IgD-negative memory B cell (primary cell): ENCODE data around the gene NMRK2. TPM values are rescaled to one million over a fixed set of nuclear protein-coding genes. Genes with fewer than 3 reads are reported as not detected.
"Not testable (repeated sequence)": the region's sequence is repeated elsewhere in the genome, so short reads cannot be mapped to it uniquely, and the experiment has no call there.

Source experiments
- H3K27ac Mint-ChIP-seq, 3 donors: one replicate each; pipeline ENCODE4 v1.8.0; 2020 to 2022; ENCODE audit warnings: mild to moderate bottlenecking in 3 of 3, mixed read lengths in 3 of 3, moderate library complexity in 1 of 3
- H3K27me3 Mint-ChIP-seq: one replicate; pipeline ENCODE4 v1.8.0; 2021; ENCODE audit warnings: mixed read lengths
- H3K36me3 Mint-ChIP-seq: one replicate; pipeline ENCODE4 v1.8.0; 2020; ENCODE audit warnings: mild to moderate bottlenecking, mixed read lengths
- H3K4me1 Mint-ChIP-seq, 3 donors: one replicate each; pipeline ENCODE4 v1.8.0; 2020 to 2022; ENCODE audit warnings: mixed read lengths in 3 of 3, mild to moderate bottlenecking in 1 of 3
- H3K4me3 Mint-ChIP-seq, 4 donors: one replicate each; pipeline ENCODE4 v1.8.0; 2020 to 2022; ENCODE audit warnings: mild to moderate bottlenecking in 4 of 4, mixed read lengths in 4 of 4, moderate library complexity in 3 of 4
- H3K9me3 Mint-ChIP-seq, 3 donors: one replicate each; pipeline ENCODE4 v1.8.0; 2020 to 2021; ENCODE audit warnings: mixed read lengths in 3 of 3, mild to moderate bottlenecking in 1 of 3
- polyA plus RNA-seq: library from polyadenylated mRNA; unstranded; fragments of 300-500 nt; fragmentation: Illumina TruSeq; gene quantifications from one replicate; pipeline ENCODE4 v1.2.3, GENCODE V29; 2021

Gene NMRK2
- polyA plus RNA-seq, 1 donor from 2014 or later, result not detected

DNA sequence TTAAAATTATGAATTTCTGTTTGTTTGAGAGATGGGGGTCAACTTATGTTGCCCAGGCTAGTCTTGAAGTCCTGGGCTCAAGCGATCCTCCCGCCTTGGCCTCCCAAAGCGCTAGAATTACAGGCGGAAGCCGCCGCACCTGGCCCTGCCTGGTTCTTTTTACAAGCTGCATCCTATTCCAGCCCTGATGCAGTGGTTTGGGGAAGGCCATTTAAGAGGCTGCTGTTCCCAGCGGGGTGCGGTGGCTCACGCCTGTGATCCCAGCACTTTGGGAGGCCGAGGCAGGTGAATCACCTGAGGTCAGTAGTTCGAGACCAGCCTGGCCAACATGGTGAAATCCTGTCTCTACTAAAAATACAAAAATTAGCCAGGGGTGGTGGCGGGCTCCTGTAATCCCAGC is 35.1 kb downstream of the NMRK2 start:
- Mint-ChIP-seq H3K4me1 (peaks cover 9 to 17% (median 15%) of the 10 kb centered on the region in 3 donors), H3K27ac (peak overlapping the region in 1 of 3 donors; percentile 76), H3K4me3 (peak overlapping the region in 1 of 4 donors; percentile 68)
- H3K9me3 Mint-ChIP-seq, H3K27me3 Mint-ChIP-seq, H3K36me3 Mint-ChIP-seq: not testable (repeated sequence)

DNA sequence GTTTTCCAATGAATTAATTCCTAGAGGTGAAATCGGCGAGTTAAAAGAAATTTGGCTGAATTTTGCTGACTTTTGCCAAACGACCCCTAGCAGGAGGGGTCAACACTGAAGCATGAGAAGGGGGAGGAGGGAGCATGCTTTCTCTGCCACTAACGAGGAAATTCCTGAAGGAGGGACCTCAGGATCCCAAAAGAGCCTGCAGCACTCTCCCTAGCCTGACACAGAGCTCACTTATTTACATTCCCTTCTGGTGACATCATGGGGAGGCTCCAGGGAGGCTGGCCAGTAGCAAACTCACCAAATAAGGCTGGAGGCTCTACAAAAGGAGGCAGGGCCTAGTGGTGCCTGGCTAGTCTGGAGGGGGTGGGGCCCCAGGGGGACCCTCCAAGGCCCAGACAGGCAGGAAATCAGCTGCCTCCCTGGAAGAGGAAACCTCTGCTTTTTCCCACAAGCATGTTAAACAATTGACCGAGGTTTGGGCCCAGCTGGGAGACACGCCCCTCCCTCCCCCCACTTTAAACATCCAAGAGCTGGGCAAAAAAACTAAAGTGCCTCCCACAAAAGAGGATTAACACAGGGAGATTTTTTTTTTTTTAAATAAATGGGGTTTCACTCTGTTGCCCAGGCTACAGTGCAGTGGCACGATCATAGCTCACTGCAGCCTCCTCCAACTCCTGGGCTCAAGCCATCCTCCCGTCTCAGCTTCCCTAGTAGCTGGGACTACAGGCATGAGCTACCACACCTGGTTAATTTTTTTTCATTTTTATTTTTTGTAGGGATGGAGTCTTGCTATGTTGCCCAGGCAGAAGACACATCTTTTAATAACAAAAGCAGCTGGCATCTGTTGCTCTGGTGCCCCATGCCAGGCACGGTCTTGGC is 35.9 kb downstream of the NMRK2 start:
- H3K27me3 Mint-ChIP-seq, result no peaks in the 10 kb centered on the region
- H3K27ac Mint-ChIP-seq, result peak overlapping the region in 2 of 3 donors; percentile 21 to 95
- no peaks in the 10 kb centered on the region for H3K9me3 Mint-ChIP-seq
- H3K36me3 Mint-ChIP-seq, result no peaks in the 10 kb centered on the region
- peak overlapping the region in 3 of 4 donors; percentile 20 to 68 (median 38) for H3K4me3 Mint-ChIP-seq
- peaks cover 9 to 17% (median 15%) of the 10 kb centered on the region in 3 donors for H3K4me1 Mint-ChIP-seq

- peak overlapping the region; percentile 82 to 98 (median 96) for H3K4me3 Mint-ChIP-seq
- H3K4me1 Mint-ChIP-seq, result peaks cover 9 to 17% (median 15%) of the 10 kb centered on the region in 3 donors
- H3K36me3 Mint-ChIP-seq, result no peaks in the 10 kb centered on the region
- peak overlapping the region in 2 of 3 donors; percentile 24 to 95 for H3K27ac Mint-ChIP-seq
- no peaks in the 10 kb centered on the region for H3K9me3 Mint-ChIP-seq
- no peaks in the 10 kb centered on the region for H3K27me3 Mint-ChIP-seq
Observed at GRCh38 chr19:3969435-3970312, 36.8 kb downstream of the NMRK2 start.

- H3K4me3 Mint-ChIP-seq, result peak overlapping the region; percentile 82 to 98 (median 96)
- peak overlapping the region in 2 of 3 donors; percentile 24 to 95 for H3K27ac Mint-ChIP-seq
- no peaks in the 10 kb centered on the region for H3K27me3 Mint-ChIP-seq
- peaks cover 9 to 17% (median 15%) of the 10 kb centered on the region in 3 donors for H3K4me1 Mint-ChIP-seq
- no peaks in the 10 kb centered on the region for H3K36me3 Mint-ChIP-seq
- H3K9me3 Mint-ChIP-seq, result no peaks in the 10 kb centered on the region
Observed at GRCh38 chr19:3970313-3970807, 37.5 kb downstream of the NMRK2 start.

GRCh38 chr19:3970808-3971598 is 38.1 kb downstream of the NMRK2 start, which contains the start of gene DAPK3:
TSS of gene DAPK3 (minus strand) at chr19:3971099. CDS start at chr19:3969735, 1,364 bp downstream.
- Mint-ChIP-seq H3K9me3 (no peaks in the 10 kb centered on the region), H3K27ac (peak within 1 kb of the TSS; percentile 86 to 95 (median 87)), H3K36me3 (peaks cover 1% of the 10 kb centered on the region), H3K27me3 (no peaks in the 10 kb centered on the region), H3K4me3 (peak within 1 kb of the TSS; percentile 82 to 98 (median 96)), H3K4me1 (peaks cover 9 to 17% (median 15%) of the 10 kb centered on the region in 3 donors)

DNA sequence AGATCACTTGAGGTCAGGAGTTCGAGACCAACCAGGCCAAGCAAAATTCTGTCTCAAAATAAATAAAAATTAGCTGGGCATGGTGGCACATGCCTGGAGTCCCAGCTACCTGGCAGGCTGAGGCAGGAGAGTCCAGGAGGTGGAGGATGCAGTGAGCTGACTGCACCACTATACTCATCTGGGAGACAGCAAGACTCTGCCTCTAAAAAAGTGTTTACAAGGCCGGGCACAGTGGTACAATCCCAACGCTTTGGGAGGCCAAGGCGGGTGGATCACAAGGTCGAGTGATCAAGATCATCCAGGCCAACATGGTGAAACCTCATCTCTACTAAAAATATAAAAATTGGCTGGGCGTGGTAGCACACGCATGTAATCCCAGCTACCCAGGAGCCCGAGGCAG is 42.3 kb downstream of the NMRK2 start:
- H3K4me3 Mint-ChIP-seq, result peak overlapping the region in 1 of 4 donors; percentile 69

DNA sequence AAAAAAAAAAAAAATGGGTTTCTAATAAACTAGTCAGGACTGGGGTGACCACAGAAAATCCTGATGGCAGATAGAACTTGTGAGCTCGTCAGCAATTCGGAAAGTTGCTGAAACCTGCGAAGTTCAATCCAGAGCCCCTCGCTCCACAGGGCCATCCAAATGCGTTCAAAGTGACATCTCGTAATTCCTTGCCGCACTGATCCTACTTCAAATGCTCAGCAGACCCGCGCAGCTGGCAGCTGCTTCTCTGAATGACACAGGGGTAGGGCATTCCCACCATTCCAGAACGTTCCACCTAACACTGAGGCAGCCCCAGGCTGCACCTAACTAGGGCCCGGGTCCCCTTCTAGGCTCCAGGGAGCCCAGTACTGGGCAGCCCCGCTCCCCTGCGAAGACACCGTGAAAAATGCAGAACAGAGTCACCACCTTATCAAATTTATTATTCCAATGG is 42.8 kb downstream of the NMRK2 start:
- Mint-ChIP-seq H3K36me3 (peaks cover 7% of the 10 kb centered on the region), H3K9me3 (no peaks in the 10 kb centered on the region), H3K27me3 (no peaks in the 10 kb centered on the region), H3K4me1 (peaks cover 2 to 7% (median 6%) of the 10 kb centered on the region in 3 donors), H3K27ac (peak overlapping the region; percentile 10 to 85 (median 43)), H3K4me3 (peak overlapping the region in 1 of 4 donors; percentile 69)

More for the DNA sequence above, 42.3 kb downstream of the NMRK2 start:
- Mint-ChIP-seq H3K27me3 (no peaks in the 10 kb centered on the region), H3K36me3 (peaks cover 7% of the 10 kb centered on the region), H3K9me3 (no peaks in the 10 kb centered on the region), H3K27ac (peak overlapping the region; percentile 31 to 85 (median 43)), H3K4me1 (peaks cover 6 to 10% (median 6%) of the 10 kb centered on the region in 3 donors)

DNA sequence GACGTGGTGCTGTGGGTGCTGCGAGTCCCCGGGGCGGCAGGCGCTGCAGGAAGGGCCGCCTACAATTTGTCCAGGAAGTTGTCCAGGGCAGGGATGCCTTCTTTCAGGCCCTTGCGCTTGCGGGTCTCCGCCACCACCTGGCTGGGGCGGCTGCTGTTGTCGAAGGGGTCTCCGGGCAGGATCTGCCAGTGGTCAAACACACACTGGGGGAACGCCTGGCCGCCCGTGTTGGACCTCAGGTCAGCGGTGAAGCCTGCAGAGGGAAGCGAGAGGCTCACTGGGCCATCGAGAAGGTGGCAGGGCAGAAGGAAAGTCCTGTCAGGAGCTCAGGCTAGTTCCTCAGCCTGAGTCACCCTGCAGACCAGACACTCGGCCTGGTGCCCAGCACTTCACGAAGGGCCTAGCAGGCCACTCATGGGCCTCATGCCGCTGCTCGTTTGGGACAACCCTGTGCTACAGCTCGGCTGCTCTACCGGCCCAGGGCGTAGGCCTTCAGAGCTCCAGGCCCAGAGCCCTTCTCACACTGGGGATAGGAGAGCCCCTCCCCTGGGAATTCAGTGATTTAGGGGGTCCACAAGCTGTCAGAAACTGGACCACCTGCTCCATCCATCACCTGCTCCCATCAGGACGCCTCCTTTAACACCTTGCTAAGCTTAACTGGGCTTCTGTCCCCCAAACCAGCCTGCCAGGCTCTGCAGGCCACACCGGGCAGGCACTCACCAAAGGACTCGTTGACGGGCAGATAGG is 43.8 kb downstream of the NMRK2 start:
- Mint-ChIP-seq H3K4me3 (peak overlapping the region in 1 of 4 donors; percentile 69), H3K9me3 (no peaks in the 10 kb centered on the region), H3K27ac (peak overlapping the region; percentile 53 to 85 (median 59)), H3K4me1 (peaks cover under 1 to 3% (median 1%) of the 10 kb centered on the region in 3 donors), H3K27me3 (no peaks in the 10 kb centered on the region), H3K36me3 (peaks cover 7% of the 10 kb centered on the region)

DNA sequence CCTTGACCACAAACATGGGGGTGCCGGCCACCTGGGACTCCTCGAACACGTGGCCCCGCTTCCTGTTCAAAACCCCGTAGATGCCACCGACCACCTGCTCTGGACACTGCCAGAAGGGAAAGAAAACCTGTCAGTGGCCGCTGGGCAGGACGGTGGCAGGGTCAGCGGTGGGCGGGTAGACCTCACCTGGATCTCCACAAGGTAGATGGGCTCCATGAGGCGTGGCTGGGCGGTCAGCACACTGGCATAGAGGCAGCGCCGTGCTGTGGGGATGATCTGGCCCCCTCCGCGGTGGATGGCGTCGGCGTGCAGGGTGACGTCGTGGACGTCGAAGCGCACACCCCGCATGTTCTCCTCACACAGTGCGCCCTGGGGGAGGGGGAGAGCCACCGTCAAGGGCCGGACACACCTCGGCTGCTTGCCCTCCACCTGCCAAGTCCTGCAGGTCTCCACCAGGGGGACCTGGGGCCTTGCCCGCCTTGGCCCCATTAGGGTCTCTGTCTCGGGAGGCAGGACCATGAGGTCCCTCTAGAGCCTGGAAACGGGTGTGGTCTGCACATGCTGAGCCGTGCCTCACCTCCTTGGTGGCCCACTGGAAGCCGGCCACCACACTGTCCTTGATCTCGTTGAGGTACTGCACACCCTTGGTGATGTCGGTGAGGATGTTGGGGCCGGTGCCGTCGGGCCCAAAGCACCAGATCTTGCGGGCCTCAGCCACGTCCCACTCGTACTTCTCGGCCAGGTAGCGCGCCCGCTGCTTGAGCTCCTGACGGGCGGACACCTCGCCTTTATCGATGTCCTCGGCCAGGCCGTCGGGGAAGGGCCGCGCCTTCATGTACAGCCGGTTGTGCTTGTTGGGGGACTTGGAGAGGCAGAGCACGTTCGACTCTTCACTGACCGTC is 44.6 kb downstream of the NMRK2 start:
- H3K4me3 Mint-ChIP-seq, result peak overlapping the region in 1 of 4 donors; percentile 69
- H3K27me3 Mint-ChIP-seq, result no peaks in the 10 kb centered on the region
- H3K36me3 Mint-ChIP-seq, result peaks cover 7% of the 10 kb centered on the region
- H3K9me3 Mint-ChIP-seq, result no peaks in the 10 kb centered on the region
- peaks cover 0 to 3% (median 3%) of the 10 kb centered on the region in 3 donors for H3K4me1 Mint-ChIP-seq
- H3K27ac Mint-ChIP-seq, result peak overlapping the region; percentile 23 to 85 (median 78)

- Mint-ChIP-seq H3K9me3 (no peaks in the 10 kb centered on the region), H3K4me1 (peaks cover 1 to 5% (median 3%) of the 10 kb centered on the region in 3 donors), H3K4me3 (peak overlapping the region in 1 of 4 donors; percentile 69), H3K27me3 (no peaks in the 10 kb centered on the region), H3K36me3 (peaks cover 7% of the 10 kb centered on the region), H3K27ac (peak overlapping the region; percentile 33 to 85 (median 78))
Observed at GRCh38 chr19:3978145-3978544, 45.3 kb downstream of the NMRK2 start.

DNA sequence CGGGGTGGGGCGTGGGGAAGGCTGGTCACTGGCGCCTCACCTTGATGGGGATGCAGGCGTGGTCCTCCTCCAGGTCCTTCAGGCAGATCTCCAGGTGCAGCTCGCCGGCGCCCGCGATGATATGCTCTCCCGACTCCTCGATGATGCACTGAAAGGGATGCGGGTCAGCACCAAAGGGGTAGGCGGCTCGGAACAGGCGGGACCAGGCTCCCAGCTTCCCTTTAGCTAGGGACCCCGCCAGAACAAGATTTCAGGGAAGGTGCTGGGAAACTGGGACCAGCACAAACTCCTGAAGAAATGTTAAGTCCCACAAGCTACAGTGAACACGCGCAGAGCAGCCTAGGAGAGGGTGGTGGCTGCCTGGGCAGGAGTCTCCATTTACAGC is 46.4 kb downstream of the NMRK2 start:
- Mint-ChIP-seq H3K4me1 (peaks cover 8 to 14% (median 9%) of the 10 kb centered on the region in 3 donors), H3K4me3 (peak overlapping the region in 2 of 4 donors; percentile 25 to 98), H3K27me3 (no peaks in the 10 kb centered on the region), H3K27ac (peak overlapping the region; percentile 85 to 95 (median 90)), H3K36me3 (peaks cover 14% of the 10 kb centered on the region), H3K9me3 (no peaks in the 10 kb centered on the region)

- peaks cover 14% of the 10 kb centered on the region for H3K36me3 Mint-ChIP-seq
- peaks cover 8 to 15% (median 10%) of the 10 kb centered on the region in 3 donors for H3K4me1 Mint-ChIP-seq
- H3K4me3 Mint-ChIP-seq, result peak overlapping the region in 3 of 4 donors; percentile 17 to 98 (median 25)
- no peaks in the 10 kb centered on the region for H3K27me3 Mint-ChIP-seq
- H3K9me3 Mint-ChIP-seq, result no peaks in the 10 kb centered on the region
- H3K27ac Mint-ChIP-seq, result peak overlapping the region; percentile 31 to 95 (median 85)
Observed at GRCh38 chr19:3979674-3980352, 46.9 kb downstream of the NMRK2 start.
